Activated naive CD8-positive, alpha-beta T cell treated with anti-CD3 and anti-CD28 coated beads, Interleukin-2, amount 10 ng/mL, durations not matched to agents 7 days and 5 days (primary cell): Measurements from ENCODE around the gene MANBA. TPM values are rescaled to one million over a fixed set of nuclear protein-coding genes. Genes with fewer than 3 reads are reported as not detected.
"Not testable (repeated sequence)": the region's sequence is repeated elsewhere in the genome, so short reads cannot be mapped to it uniquely, and the experiment has no call there.

Experiments
- ATAC-seq: fragments of 150-1000 bp; cut with Tn5 transposase; one replicate; pipeline ENCODE4 v1.10.0; 2021; ENCODE audit warnings: low read depth, moderate library complexity
- POLR2A ChIA-PET: fragments of 350-600 bp; sonication (Branson Sonifier 250); formaldehyde crosslinking; loops from one replicate; lab custom pipeline; 2021; ENCODE audit warnings: antibody characterized with exemption; lab: Charles Lee
- DNase-seq: peaks from one replicate; pipeline ENCODE4 v3.0.0; 2021
- H3K27ac Mint-ChIP-seq: one replicate; pipeline ENCODE4 v1.8.0; 2022; ENCODE audit warnings: mild to moderate bottlenecking, mixed read lengths
- H3K27me3 Mint-ChIP-seq: one replicate; pipeline ENCODE4 v1.8.0; 2022; ENCODE audit warnings: mild to moderate bottlenecking, moderate library complexity, mixed read lengths
- H3K36me3 Mint-ChIP-seq: one replicate; pipeline ENCODE4 v1.8.0; 2021; ENCODE audit warnings: mild to moderate bottlenecking, mixed read lengths
- H3K4me1 Mint-ChIP-seq: one replicate; pipeline ENCODE4 v1.8.0; 2021; ENCODE audit warnings: mixed read lengths
- H3K4me3 Mint-ChIP-seq: one replicate; pipeline ENCODE4 v1.8.0; 2022; ENCODE audit warnings: mild to moderate bottlenecking, moderate library complexity, mixed read lengths
- H3K9me3 Mint-ChIP-seq: one replicate; pipeline ENCODE4 v1.8.0; 2021; ENCODE audit warnings: mixed read lengths
- total RNA-seq, 2 experiments: library from RNA; stranded (reverse); gene quantifications; one replicate each; pipeline ENCODE4 v1.2.3, GENCODE V29; 2021

Gene MANBA
- total RNA-seq, 2 experiments from 2014 or later: 23.8 to 27.2 TPM

DNA sequence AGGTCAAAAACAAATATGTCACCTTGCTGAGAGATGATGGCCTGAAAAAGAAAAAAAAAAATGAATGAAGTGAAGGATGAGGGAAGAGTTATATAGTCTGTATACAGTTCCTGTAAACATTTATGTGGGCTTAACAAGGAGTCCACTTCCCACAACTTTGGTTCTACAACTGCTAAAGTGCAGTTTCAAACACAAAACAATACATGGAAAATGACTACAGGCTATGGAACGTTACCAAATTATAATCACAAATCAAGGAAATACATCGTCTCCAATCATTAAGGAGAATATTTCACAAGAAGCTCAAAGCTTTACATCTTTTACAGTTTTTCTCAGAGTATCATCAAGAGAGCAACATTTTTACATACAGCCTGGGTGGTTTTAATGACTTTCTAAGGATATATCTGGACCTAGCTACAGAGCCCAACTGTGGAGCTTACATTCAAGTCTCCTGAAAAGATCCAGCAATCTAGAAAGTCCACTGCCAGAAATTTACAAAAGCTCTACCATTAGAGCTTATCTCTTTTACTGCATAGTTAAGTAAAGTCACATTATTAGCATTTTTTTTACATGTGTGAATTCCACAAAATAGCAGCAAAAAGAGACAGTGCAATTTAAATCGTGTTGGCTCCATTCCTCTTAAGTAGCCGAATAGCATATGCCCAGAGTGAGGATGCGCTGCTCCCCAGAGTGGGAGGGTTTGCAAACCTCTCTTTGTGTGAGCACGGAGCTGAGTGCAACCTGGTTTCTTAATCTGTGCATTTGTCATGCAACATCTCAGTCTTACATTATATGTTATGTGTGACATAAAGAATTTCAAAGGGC is 128.3 kb downstream of the MANBA start:
- H3K4me3 Mint-ChIP-seq: no peak overlapping the region
- H3K36me3 Mint-ChIP-seq: peaks cover 24% of the 10 kb centered on the region
- no peaks in the 10 kb centered on the region for H3K27me3 Mint-ChIP-seq
- ATAC-seq: no peak
- POLR2A ChIA-PET: interaction anchor here (1.2 kb wide), 1 partner anchor 12 kb away, joined by 3 read pairs; no protein-coding TSS in a partner anchor
- H3K27ac Mint-ChIP-seq: no peak overlapping the region
- no peak for DNase-seq
- H3K9me3 Mint-ChIP-seq: no peaks in the 10 kb centered on the region
- H3K4me1 Mint-ChIP-seq: peaks cover 33% of the 10 kb centered on the region

DNA sequence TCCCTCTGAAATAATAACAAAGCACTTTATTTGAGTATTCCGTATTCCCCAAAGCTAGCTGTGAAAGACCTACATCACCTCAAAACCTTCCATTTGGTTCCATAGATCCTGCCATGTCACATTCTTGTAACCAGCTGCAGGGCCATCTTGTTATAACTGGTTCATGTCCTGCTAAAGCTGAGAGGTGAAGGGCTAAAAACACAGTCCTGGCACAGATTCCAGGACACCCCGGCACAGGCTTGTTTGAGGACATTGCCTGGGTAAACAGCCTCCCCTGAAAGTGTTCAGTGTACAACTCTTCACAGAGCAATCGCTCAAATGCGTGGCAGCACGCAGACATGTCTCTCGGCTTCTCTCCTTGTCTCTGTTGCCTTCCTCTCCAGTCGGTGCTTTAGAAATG is 129.2 kb downstream of the MANBA start:
- ATAC-seq: no peak
- Mint-ChIP-seq H3K9me3 (no peaks in the 10 kb centered on the region), H3K27ac (no peak overlapping the region), H3K36me3 (peaks cover 20% of the 10 kb centered on the region), H3K4me3 (no peak overlapping the region), H3K4me1 (peaks cover 35% of the 10 kb centered on the region), H3K27me3 (no peaks in the 10 kb centered on the region)
- no peak for DNase-seq
- POLR2A ChIA-PET: no interaction called here

DNA sequence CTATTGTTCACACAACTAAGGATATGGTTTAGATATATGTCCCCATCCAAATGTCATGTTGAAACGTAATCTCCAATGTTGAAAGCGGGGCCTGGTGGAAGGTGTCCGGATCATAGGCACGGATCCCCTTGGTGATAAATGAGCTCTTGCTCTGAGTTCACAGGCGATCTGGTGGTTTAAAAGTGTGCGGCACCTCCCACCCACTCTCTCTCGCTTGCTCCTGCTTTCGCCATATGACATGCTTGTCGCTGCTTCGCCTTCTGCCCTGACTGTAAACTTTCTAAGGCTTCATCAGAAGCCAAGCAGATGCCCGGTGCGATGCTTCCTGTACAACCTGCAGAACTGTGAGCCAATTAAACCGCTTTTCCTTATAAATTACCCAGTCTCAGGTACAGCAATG is 131.1 kb downstream of the MANBA start:
- POLR2A ChIA-PET: interaction anchor here (1.0 to 1.4 kb wide), 2 partner anchors 69 to 131 kb away, joined by 3 to 5 read pairs; partner anchors contain the start of gene MANBA
- ATAC-seq (no peak), DNase-seq (no peak)
- Mint-ChIP-seq H3K36me3 (peaks cover 15% of the 10 kb centered on the region), H3K27me3 (no peaks in the 10 kb centered on the region), H3K9me3 (no peaks in the 10 kb centered on the region), H3K27ac (peak overlapping the region; percentile 0), H3K4me1 (peaks cover 43% of the 10 kb centered on the region), H3K4me3 (no peak overlapping the region)

DNA sequence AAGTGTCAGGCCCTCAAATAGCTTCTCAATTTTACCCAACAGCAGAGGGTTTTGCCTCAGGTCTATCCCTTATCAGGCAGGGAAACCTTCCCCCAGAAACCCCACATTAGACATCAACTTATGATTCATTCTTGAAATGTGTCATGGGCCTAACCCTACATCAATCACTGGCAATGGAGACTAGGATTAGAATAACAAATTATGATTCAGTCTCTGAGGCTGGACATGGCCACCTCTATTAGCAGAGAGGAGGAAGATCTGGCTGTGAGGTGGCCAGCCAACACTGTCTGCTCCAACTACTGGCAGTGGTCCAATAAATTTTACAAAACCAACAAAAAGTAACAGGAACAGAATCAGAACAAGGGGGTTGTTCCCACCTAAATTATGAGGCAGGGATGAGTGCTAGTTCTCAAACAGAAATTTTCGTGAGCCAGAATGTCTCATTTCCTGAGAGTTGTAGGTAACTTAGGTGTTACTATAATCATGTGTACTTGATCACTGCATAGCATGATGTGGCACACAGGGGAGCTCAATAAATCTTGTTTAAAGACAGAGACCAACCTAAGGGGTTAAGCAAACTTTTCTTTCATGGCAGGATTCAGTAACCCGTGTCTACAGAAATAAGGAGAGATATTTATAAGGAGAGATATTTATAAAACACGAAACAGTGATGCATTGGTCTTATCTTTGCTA is 132.8 kb downstream of the MANBA start:
- H3K4me1 Mint-ChIP-seq: peaks cover 51% of the 10 kb centered on the region
- H3K36me3 Mint-ChIP-seq: peaks cover 15% of the 10 kb centered on the region
- POLR2A ChIA-PET: no interaction called here
- no peak overlapping the region for H3K4me3 Mint-ChIP-seq
- ATAC-seq (no peak), DNase-seq (no peak)
- H3K27ac Mint-ChIP-seq: peak overlapping the region; percentile 24
- H3K9me3 Mint-ChIP-seq: no peaks in the 10 kb centered on the region
- H3K27me3 Mint-ChIP-seq: no peaks in the 10 kb centered on the region

DNA sequence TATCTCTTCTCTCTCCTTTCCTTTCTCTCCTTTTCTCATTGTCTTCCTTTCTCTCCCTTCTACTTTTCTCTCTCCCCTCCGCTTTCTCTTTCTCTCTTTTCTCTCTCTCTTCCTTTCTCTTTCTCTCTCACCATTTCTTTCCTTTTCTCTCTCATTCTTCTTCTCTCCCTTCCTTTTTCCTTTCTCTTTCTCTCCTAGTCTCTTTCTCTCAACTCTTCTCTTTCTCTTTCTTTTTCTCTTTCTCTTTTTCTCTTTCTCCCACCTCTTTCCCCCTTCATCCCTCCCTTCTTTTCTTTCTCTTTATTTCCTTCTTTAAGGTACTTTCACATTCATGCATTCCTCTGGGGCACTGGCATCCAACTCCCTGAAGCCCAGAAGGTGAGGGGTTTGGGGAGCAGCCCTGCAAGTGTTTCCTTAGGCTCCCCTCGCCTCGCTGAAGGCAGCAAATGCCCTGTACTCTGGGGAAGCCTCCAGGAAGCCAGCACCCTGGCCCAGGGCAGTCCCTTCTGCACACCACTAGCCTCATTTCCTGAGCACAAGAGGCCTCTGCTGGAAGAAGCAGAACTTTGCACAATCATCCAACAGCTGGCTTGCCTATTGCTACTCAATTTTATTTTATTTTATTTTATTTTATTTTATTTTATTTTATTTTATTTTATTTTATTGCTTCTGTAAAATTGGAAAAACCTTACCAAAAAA is 135.4 kb downstream of the MANBA start:
- Mint-ChIP-seq H3K27ac (peak overlapping the region; percentile 96), H3K4me1 (peaks cover 58% of the 10 kb centered on the region), H3K4me3 (peak overlapping the region; percentile 87), H3K36me3 (peaks cover 4% of the 10 kb centered on the region), H3K27me3 (no peaks in the 10 kb centered on the region), H3K9me3 (no peaks in the 10 kb centered on the region)
- POLR2A ChIA-PET: interaction anchor here (0.9 kb wide), 1 partner anchor 177 kb away, joined by 4 read pairs; no protein-coding TSS in a partner anchor
- ATAC-seq (peak; percentile 99), DNase-seq (peak; percentile 67)

DNA sequence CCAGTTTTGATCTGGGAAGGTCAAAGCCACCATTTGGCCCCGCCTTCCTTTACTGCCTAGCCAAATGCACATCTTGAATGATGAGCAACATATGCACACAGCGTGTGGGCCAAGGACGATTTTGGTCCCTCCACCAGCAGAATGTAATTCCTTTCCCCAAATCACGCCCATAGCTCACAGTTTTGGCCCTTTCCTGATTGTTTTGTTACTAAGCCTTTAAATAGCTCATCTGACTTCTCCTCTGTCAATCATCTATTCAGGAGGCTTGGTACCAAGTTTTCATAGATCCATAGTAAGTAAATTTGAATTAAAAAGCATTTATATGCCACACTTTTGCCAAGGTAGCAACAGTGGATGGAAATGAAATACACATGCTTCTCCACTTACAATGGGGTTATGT is 136.3 kb downstream of the MANBA start:
- POLR2A ChIA-PET: interaction anchor here (0.6 to 1.0 kb wide), 2 partner anchors 176 to 203 kb away, joined by 3 to 9 read pairs; partner anchors contain the start of gene UBE2D3
- Mint-ChIP-seq H3K4me1 (peaks cover 56% of the 10 kb centered on the region), H3K27ac (peak overlapping the region; percentile 96), H3K27me3 (no peaks in the 10 kb centered on the region), H3K9me3 (no peaks in the 10 kb centered on the region), H3K4me3 (no peak overlapping the region), H3K36me3 (no peaks in the 10 kb centered on the region)
- DNase-seq (no peak), ATAC-seq (no peak)

DNA sequence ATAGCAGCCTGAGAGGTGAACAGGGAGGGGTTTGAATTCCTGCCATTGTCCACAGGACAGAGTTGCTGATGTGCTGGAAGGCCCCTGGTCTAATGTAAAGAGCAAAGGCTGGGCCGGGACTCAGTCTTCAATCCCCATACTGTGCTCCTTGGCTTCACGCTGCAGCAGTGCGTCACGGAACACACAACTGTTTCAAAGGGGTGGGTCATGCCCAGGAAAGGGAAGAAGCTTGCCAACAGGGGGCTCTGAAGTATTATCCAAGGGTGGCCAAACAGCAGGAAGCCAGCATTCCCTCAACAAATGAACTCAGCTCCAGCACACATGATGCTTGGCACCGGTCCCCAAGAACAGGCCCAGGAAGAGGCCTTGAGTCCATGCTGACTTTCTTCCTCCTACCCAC is 137.1 kb downstream of the MANBA start:
- peaks cover 1% of the 10 kb centered on the region for H3K36me3 Mint-ChIP-seq
- no peak for DNase-seq
- H3K27ac Mint-ChIP-seq: no peak overlapping the region
- H3K4me1 Mint-ChIP-seq: peaks cover 58% of the 10 kb centered on the region
- ATAC-seq: no peak
- H3K27me3 Mint-ChIP-seq: no peaks in the 10 kb centered on the region
- no peaks in the 10 kb centered on the region for H3K9me3 Mint-ChIP-seq
- H3K4me3 Mint-ChIP-seq: no peak overlapping the region
- POLR2A ChIA-PET: no interaction called here

DNA sequence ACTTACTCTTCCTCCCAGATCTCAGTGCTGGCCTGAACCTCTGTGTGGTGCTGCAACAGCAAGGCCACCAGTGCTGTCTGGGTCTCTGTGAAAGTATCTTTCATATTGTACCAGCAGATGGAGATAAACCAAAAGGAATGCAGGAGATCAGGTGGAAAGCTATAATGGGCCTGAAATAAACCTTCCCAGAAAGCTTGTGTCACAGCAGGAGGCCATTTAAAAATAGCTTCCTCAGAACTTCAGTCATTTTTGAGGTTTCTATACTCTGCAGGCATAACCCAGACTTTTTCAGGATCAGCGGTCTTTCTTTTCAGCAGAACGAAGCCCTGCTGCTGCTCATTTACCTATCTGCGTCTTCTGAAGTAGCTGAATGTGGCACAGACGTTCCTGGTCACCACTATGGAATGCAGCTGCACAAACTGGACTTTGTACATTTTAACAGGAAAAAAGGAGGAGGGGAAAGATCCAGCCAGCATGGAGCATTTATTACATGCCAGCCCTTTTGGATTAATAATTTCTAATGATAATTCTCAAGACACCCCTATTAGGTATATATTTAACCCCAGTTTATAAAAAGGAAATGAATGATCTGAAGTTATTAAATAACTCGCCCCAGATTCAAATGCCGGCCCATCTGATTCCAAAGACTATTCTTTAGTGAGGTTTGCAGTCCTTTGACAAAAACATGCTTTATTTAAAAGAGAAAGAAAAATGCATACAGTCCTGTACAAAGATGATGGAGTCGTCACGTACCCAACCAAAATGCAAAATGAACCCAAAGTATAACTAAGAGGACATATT is 139.9 kb downstream of the MANBA start:
- Mint-ChIP-seq H3K9me3 (no peaks in the 10 kb centered on the region), H3K4me1 (peaks cover 54% of the 10 kb centered on the region), H3K36me3 (peaks cover 16% of the 10 kb centered on the region), H3K27ac (peak overlapping the region; percentile 62), H3K27me3 (no peaks in the 10 kb centered on the region), H3K4me3 (no peak overlapping the region)
- ATAC-seq (peak; percentile 53), DNase-seq (no peak)
- POLR2A ChIA-PET: interaction anchor here (1.1 to 1.6 kb wide), 4 partner anchors 12 to 207 kb away, joined by 3 to 4 read pairs (median 4); partner anchors contain the start of gene UBE2D3

DNA sequence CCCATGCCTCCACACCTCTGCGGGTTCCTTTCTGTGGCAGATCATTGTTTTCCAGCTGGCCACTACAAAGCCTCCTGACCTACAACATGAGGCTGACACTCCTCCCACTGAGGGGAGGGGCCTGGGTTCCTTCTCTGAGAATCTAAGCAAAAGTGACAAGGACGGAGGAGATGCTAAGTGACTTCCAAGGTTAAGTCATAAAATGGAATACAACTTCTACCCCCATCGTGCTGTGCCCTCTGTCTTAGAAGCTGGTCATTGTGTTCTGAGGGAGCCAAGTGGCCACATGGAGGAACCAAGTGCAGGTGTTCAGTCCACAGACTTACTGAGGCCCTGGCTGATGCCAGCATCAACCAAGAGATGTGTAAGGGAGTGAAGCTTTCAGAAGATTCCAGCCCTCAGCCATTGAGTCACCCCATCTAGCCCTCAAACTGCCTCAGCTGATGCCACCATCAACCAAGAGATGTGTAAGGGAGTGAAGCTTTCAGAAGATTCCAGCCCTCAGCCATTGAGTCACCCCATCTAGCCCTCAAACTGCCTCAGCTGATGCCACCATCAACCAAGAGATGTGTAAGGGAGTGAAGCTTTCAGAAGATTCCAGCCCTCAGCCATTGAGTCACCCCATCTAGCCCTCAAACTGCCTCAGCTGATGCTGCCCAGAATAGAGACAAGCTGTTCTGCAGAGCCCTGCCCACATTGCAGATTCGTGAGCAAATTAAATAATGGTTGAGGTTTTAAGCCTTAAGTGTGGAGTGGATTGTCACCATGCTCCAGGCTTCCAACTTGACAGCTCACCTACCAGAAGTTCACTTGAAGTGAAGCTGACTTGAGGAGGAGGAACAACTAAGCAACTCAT is 140.8 kb downstream of the MANBA start:
- not testable (repeated sequence) for H3K27me3 Mint-ChIP-seq, H3K9me3 Mint-ChIP-seq, DNase-seq, H3K4me3 Mint-ChIP-seq
- peak; percentile 15 for ATAC-seq
- POLR2A ChIA-PET: interaction anchor here (0.5 to 1.6 kb wide), 5 partner anchors 13 to 208 kb away, joined by 3 to 4 read pairs (median 3); partner anchors contain the start of gene UBE2D3
- peaks cover 55% of the 10 kb centered on the region for H3K4me1 Mint-ChIP-seq
- H3K36me3 Mint-ChIP-seq: peaks cover 22% of the 10 kb centered on the region
- peak overlapping the region; percentile 62 for H3K27ac Mint-ChIP-seq

DNA sequence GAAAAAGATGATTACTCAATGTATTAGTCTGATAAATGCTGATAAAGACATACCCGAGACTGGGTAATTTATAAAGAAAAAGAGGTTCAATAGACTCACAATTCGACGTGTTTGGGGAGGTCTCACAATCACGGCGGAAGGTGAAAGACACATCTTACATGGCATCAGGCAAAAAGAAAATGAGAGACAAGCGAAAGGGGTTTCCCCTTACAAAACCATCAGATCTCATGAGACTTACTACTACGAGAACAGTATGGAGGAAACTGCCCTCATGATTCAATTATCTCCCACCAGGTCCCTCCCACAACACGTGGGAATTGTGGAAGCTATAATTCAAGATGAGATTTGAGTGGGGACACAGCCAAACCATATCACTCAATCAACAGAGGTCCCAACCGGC is 141.7 kb downstream of the MANBA start:
- H3K36me3 Mint-ChIP-seq: peaks cover 32% of the 10 kb centered on the region
- not testable (repeated sequence) for H3K27ac Mint-ChIP-seq, H3K27me3 Mint-ChIP-seq, ATAC-seq, H3K9me3 Mint-ChIP-seq, H3K4me3 Mint-ChIP-seq, DNase-seq
- POLR2A ChIA-PET: interaction anchor here (0.5 kb wide), 1 partner anchor 16 kb away, joined by 3 read pairs; no protein-coding TSS in a partner anchor
- H3K4me1 Mint-ChIP-seq: peaks cover 55% of the 10 kb centered on the region

DNA sequence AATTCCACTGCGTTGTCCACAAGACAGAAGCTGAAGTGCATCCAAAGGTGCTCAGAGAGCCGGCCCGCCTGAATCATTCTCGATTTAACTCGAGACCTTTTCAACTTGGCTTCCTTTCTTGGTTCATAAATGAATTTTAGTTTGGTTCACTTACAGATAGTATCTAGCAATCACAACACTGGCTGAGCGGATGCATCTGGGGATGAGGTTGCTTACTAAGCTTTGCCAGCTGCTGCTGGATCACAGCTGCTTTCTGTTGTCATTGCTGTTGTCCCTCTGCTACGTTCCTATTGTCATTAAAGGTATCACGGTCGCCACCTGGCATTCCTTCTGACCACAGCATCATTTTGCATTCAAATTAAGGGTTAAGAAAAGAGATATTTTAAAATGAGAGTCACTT is 144.1 kb downstream of the MANBA start:
- POLR2A ChIA-PET: interaction anchor here (1.3 to 1.5 kb wide), 2 partner anchors 31 to 116 kb away, joined by 4 to 6 read pairs; partner anchors contain the start of gene NFKB1
- DNase-seq: no peak
- H3K4me1 Mint-ChIP-seq: peaks cover 63% of the 10 kb centered on the region
- H3K9me3 Mint-ChIP-seq: no peaks in the 10 kb centered on the region
- H3K27me3 Mint-ChIP-seq: no peaks in the 10 kb centered on the region
- no peak for ATAC-seq
- H3K4me3 Mint-ChIP-seq: peak overlapping the region; percentile 23
- peak overlapping the region; percentile 51 for H3K27ac Mint-ChIP-seq
- peaks cover 51% of the 10 kb centered on the region for H3K36me3 Mint-ChIP-seq
